Mesenchymal stem cell (in vitro differentiated cells and primary cell): ENCODE results near the gene TCTN2.

ENCODE experiments used
- DNase-seq: peaks from one replicate; pipeline ENCODE4 v3.0.0-alpha.2; 2013
- H2AFZ ChIP-seq: one replicate; pipeline ENCODE4 v1.6.1; 2013; ENCODE audit warnings: low read depth, mild to moderate bottlenecking, control low read depth, inconsistent platforms, low read length, moderate library complexity
- H2AK5ac ChIP-seq: 2 replicates; pipeline ENCODE4 v1.6.1; 2013; ENCODE audit warnings: low read length, moderate library complexity, mild to moderate bottlenecking, inconsistent platforms; ENCODE audit not compliant: severe bottlenecking
- H2BK120ac ChIP-seq: one replicate; pipeline ENCODE4 v1.6.1; 2013; ENCODE audit warnings: low read depth, mild to moderate bottlenecking, inconsistent platforms, low read length, moderate library complexity
- H2BK12ac ChIP-seq, 2 experiments: one replicate each; pipeline ENCODE4 v1.6.1; 2013; ENCODE audit warnings: inconsistent platforms in 2 of 2, low read length in 2 of 2, mild to moderate bottlenecking in 2 of 2, moderate library complexity in 2 of 2, control low read depth in 1 of 2
- H2BK15ac ChIP-seq: one replicate; pipeline ENCODE4 v1.6.1; 2013; ENCODE audit warnings: mild to moderate bottlenecking, low read depth, inconsistent platforms; ENCODE audit not compliant: poor library complexity, severe bottlenecking
- H2BK5ac ChIP-seq: 2 replicates; pipeline ENCODE4 v1.6.1; 2013; ENCODE audit warnings: low read depth, mild to moderate bottlenecking, low read length, control low read depth, inconsistent platforms; ENCODE audit not compliant: poor library complexity, severe bottlenecking
- H3K14ac ChIP-seq, 2 experiments: one replicate each; pipeline ENCODE4 v1.6.1; 2013; ENCODE audit warnings: inconsistent platforms in 2 of 2, low read length in 2 of 2, control low read depth in 1 of 2, mild to moderate bottlenecking in 1 of 2, moderate library complexity in 1 of 2
- H3K18ac ChIP-seq, 2 experiments: one replicate each; pipeline ENCODE4 v1.6.1; 2013; ENCODE audit warnings: inconsistent platforms in 2 of 2, low read length in 2 of 2, control low read depth in 1 of 2, low read depth in 1 of 2, mild to moderate bottlenecking in 1 of 2
- H3K23ac ChIP-seq, 2 experiments: one replicate each; pipeline ENCODE4 v1.6.1; 2013; ENCODE audit warnings: inconsistent platforms in 2 of 2, low read length in 2 of 2, mild to moderate bottlenecking in 2 of 2, moderate library complexity in 2 of 2, control low read depth in 1 of 2
- H3K27ac ChIP-seq: 2 replicates; pipeline ENCODE4 v1.5.1; 2013; ENCODE audit warnings: mild to moderate bottlenecking, moderate library complexity, low read length, control low read depth, inconsistent platforms; ENCODE audit not compliant: poor library complexity, severe bottlenecking
- H3K27me3 ChIP-seq, 2 experiments: 2 replicates each; pipeline versions ENCODE4 v1.6.1 to v1.7.0; 2013; ENCODE audit warnings: low read length in 2 of 2, mild to moderate bottlenecking in 2 of 2, moderate library complexity in 2 of 2, control low read depth in 1 of 2, inconsistent platforms in 1 of 2; ENCODE audit not compliant: control insufficient read depth in 1 of 2, insufficient read depth in 1 of 2
- H3K36me3 ChIP-seq, 2 experiments: 2 replicates each; pipeline versions ENCODE4 v1.6.1 to v1.7.0; 2013; ENCODE audit warnings: low read length in 2 of 2, control low read depth in 1 of 2, inconsistent platforms in 1 of 2, low read depth in 1 of 2, mild to moderate bottlenecking in 1 of 2; ENCODE audit not compliant: insufficient read depth in 2 of 2, control insufficient read depth in 1 of 2
- H3K4ac ChIP-seq, 2 experiments: one replicate each; pipeline ENCODE4 v1.6.1; 2013; ENCODE audit warnings: inconsistent platforms in 2 of 2, low read length in 2 of 2, mild to moderate bottlenecking in 2 of 2, moderate library complexity in 2 of 2, control low read depth in 1 of 2, low read depth in 1 of 2
- H3K4me1 ChIP-seq: 2 replicates; pipeline ENCODE4 v1.6.1; 2013; ENCODE audit warnings: low read depth, low read length, control low read depth; ENCODE audit not compliant: control insufficient read depth, insufficient read depth
- H3K4me2 ChIP-seq: 2 replicates; pipeline ENCODE4 v1.6.1; 2013; ENCODE audit warnings: low read length, mild to moderate bottlenecking, inconsistent platforms; ENCODE audit not compliant: poor library complexity, severe bottlenecking
- H3K4me3 ChIP-seq, 2 experiments: 2 replicates each; pipeline versions ENCODE4 v1.5.1 to v1.7.0; 2013; ENCODE audit warnings: low read length in 2 of 2, mild to moderate bottlenecking in 2 of 2, control low read depth in 1 of 2, low read depth in 1 of 2; ENCODE audit not compliant: insufficient read depth in 1 of 2
- H3K79me1 ChIP-seq: replicated peaks from 2 replicates; pipeline ENCODE4 v1.6.1; 2013; ENCODE audit warnings: mild to moderate bottlenecking, control low read depth, low read length, inconsistent platforms; ENCODE audit not compliant: poor library complexity, severe bottlenecking
- H3K9ac ChIP-seq: 2 replicates; pipeline ENCODE4 v1.7.0; 2013; ENCODE audit warnings: mild to moderate bottlenecking, low read length, moderate library complexity
- H3K9me3 ChIP-seq: 2 replicates; pipeline ENCODE4 v1.7.0; 2013; ENCODE audit warnings: mild to moderate bottlenecking, low read length; ENCODE audit not compliant: control insufficient read depth
- H4K8ac ChIP-seq: one replicate; pipeline ENCODE4 v1.6.1; 2013; ENCODE audit warnings: inconsistent platforms, mild to moderate bottlenecking, low read length, moderate library complexity
- H4K91ac ChIP-seq: one replicate; pipeline ENCODE4 v1.6.1; 2013; ENCODE audit warnings: mild to moderate bottlenecking, low read length, inconsistent platforms
- WGBS: methylation state at CpG from one replicate; pipeline ENCODE4 v1.1.7; 2013; ENCODE audit warnings: mixed read lengths; 5-methylcytosine and 5-hydroxymethylcytosine counted together

The TCTN2 gene

DNA sequence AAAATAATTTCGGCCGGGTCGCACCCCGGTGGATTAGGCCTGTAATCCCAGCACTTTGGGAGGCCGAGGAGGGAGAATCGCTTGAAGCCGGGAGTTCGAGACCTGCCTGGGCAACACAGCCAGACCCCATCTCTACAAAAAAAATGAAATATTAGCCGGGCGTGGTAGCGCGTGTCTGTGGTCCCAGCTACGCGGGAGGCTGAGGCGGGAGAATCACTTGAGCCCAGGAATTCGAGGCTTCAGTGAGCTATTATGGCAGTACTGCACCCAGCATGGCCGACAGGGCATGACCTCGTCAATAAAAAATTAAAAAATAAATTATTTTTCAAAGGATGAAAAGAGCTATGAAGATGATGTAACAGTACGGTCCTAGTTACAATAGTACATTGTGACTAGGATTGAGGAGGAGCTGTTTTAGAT, 36.8 kb upstream of the TCTN2 start:
- Histone ChIP-seq H3K18ac (no peak overlapping the region), H3K4ac (no peak overlapping the region), H3K9ac (peak overlapping the region; percentile 94), H3K4me3 (peak overlapping the region; percentile 89 to 100), H3K14ac (no peak overlapping the region), H2BK5ac (no peak overlapping the region), H2BK12ac (no peak overlapping the region), H3K36me3 (peaks cover 14 to 25% of the 10 kb centered on the region in 2 experiments), H3K4me2 (peak overlapping the region; percentile 87), H2BK15ac (no peak overlapping the region), H3K23ac (no peak overlapping the region), H2AK5ac (no peak overlapping the region), H4K91ac (no peak overlapping the region), H3K4me1 (peaks cover 3% of the 10 kb centered on the region), H3K79me1 (peaks cover 26% of the 10 kb centered on the region), H2BK120ac (no peak overlapping the region), H3K27me3 (no peaks in the 10 kb centered on the region), H4K8ac (peak overlapping the region; percentile 40), H2AFZ (no peak overlapping the region), H3K27ac (peak overlapping the region; percentile 50), H3K9me3 (no peaks in the 10 kb centered on the region)
- DNase-seq = no peak
- 21% methylated on average over 17 of the region's 19 CpGs for WGBS

DNA sequence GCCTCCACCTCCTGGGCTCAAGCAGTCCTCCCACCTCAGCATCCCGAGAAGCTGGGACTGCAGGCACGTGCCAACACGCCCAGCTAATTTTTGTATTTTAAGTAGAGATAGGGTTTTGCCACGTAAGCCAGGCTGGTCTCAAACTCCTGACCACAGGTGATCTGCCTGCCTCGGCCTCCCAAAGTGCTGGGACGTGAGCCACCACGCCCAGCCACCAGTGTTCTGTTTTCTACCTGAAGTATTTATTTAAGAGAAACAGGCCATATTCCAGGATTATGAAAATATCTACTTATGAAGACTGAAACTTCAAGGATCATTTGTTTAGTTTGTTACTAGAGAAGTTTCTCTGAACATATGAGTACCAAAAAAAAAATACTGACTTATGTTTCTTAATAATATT, 27.0 kb upstream of the TCTN2 start:
- no peak overlapping the region for H4K91ac ChIP-seq
- no peak for DNase-seq
- H3K4me2 ChIP-seq = no peak overlapping the region
- no peak overlapping the region for H3K4ac ChIP-seq
- H2BK5ac ChIP-seq = no peak overlapping the region
- no peak overlapping the region for H3K27ac ChIP-seq
- no peak overlapping the region for H3K23ac ChIP-seq
- H2BK120ac ChIP-seq = no peak overlapping the region
- no peaks in the 10 kb centered on the region for H3K9me3 ChIP-seq
- no peak overlapping the region for H2BK12ac ChIP-seq
- no peak overlapping the region for H2AFZ ChIP-seq
- H3K79me1 ChIP-seq = peaks cover 21% of the 10 kb centered on the region
- H3K4me3 ChIP-seq = no peak overlapping the region
- no peak overlapping the region for H4K8ac ChIP-seq
- H3K27me3 ChIP-seq = no peaks in the 10 kb centered on the region
- no peak overlapping the region for H3K14ac ChIP-seq
- WGBS = 92% methylated on average over 2 of the region's 7 CpGs
- no peak overlapping the region for H2AK5ac ChIP-seq
- no peak overlapping the region for H2BK15ac ChIP-seq
- H3K9ac ChIP-seq = no peak overlapping the region
- no peak overlapping the region for H3K18ac ChIP-seq
- no peaks in the 10 kb centered on the region for H3K4me1 ChIP-seq
- peaks cover 24 to 75% of the 10 kb centered on the region in 2 experiments for H3K36me3 ChIP-seq

DNA sequence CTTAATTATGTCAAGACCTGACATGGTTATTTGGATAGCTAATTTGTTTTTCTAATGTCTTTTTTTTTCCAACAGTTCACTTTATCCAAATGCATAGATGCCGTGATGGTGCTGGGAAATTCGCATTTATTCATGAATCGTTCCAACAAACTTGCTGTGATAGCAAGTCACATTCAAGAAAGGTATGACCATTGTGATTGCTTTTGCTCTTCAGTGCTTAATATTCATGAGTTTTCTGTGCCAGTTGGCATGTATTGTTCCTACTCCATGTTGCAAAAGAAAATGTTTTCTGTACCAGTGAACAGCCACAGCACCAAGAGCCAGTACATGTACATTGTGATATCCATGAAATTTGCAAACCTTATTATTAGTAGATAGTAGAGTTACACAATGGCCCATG, 25.5 kb upstream of the TCTN2 start:
- H3K27me3 ChIP-seq = no peaks in the 10 kb centered on the region
- WGBS = 98% methylated on average over 3 of the region's 3 CpGs
- H3K4me1 ChIP-seq = no peaks in the 10 kb centered on the region
- no peak overlapping the region for H3K4me3 ChIP-seq
- no peak overlapping the region for H3K14ac ChIP-seq
- H2AFZ ChIP-seq = no peak overlapping the region
- H4K8ac ChIP-seq = no peak overlapping the region
- H3K4ac ChIP-seq = no peak overlapping the region
- H3K9me3 ChIP-seq = no peaks in the 10 kb centered on the region
- H4K91ac ChIP-seq = no peak overlapping the region
- no peak overlapping the region for H3K18ac ChIP-seq
- H3K79me1 ChIP-seq = peaks cover 25% of the 10 kb centered on the region
- no peak overlapping the region for H2BK15ac ChIP-seq
- no peak overlapping the region for H2BK12ac ChIP-seq
- no peak overlapping the region for H3K9ac ChIP-seq
- no peak overlapping the region for H2BK5ac ChIP-seq
- H2BK120ac ChIP-seq = no peak overlapping the region
- DNase-seq = no peak
- H2AK5ac ChIP-seq = no peak overlapping the region
- no peak overlapping the region for H3K27ac ChIP-seq
- H3K36me3 ChIP-seq = peaks cover 31 to 76% of the 10 kb centered on the region in 2 experiments
- no peak overlapping the region for H3K4me2 ChIP-seq
- no peak overlapping the region for H3K23ac ChIP-seq

DNA sequence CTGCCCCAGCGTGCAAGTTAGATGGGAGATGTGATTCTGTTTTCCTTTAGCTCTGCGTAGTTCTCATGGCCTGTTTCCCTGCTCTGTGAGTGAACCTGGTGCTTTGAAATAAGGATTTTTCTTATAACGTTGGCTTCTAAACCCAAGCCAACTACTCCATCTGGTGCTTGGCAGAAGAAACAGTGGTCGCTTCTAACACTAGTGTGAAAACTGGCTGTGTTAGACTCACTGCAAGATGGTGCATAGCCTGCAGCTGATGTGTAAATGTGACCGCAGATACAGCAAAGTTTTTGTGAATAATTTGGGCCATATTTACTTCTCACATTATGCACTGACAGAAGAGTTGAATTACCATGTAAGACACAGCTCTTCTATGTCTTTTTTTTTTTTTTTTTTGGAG, 25.0 kb upstream of the TCTN2 start:
- Histone ChIP-seq H2AK5ac (no peak overlapping the region), H3K9me3 (no peaks in the 10 kb centered on the region), H3K4me2 (no peak overlapping the region), H3K4me3 (no peak overlapping the region), H3K14ac (no peak overlapping the region), H4K8ac (no peak overlapping the region), H2BK5ac (no peak overlapping the region), H3K4ac (no peak overlapping the region), H2BK12ac (no peak overlapping the region), H3K27ac (no peak overlapping the region), H3K79me1 (peaks cover 24% of the 10 kb centered on the region), H3K36me3 (peaks cover 31 to 76% of the 10 kb centered on the region in 2 experiments), H2BK120ac (no peak overlapping the region), H3K23ac (no peak overlapping the region), H4K91ac (no peak overlapping the region), H3K18ac (no peak overlapping the region), H2AFZ (no peak overlapping the region), H2BK15ac (no peak overlapping the region), H3K27me3 (no peaks in the 10 kb centered on the region), H3K4me1 (no peaks in the 10 kb centered on the region), H3K9ac (no peak overlapping the region)
- no peak for DNase-seq
- 97% methylated on average over 3 of the region's 5 CpGs for WGBS
